Activated CD8-positive, alpha-beta T cell treated with anti-CD3 and anti-CD28 coated beads for 36 hours (primary cell): ENCODE results near the gene SLFN14. TPM values are rescaled to one million over a fixed set of nuclear protein-coding genes. Genes with fewer than 3 reads are reported as not detected.

ENCODE experiments used
- ATAC-seq: fragments of 200-7000 bp; cut with Tn5 transposase; one replicate; pipeline ENCODE4 v1.10.0; 2021; ENCODE audit warnings: mild to moderate bottlenecking, moderate library complexity
- CTCF ChIA-PET: fragments of 350-600 bp; sonication (Branson Sonifier 250); formaldehyde crosslinking; loops from one replicate; lab custom pipeline; 2021; ENCODE audit warnings: antibody characterized with exemption; lab: Charles Lee
- POLR2A ChIA-PET: fragments of 350-600 bp; sonication (Branson Sonifier 250); formaldehyde crosslinking; loops from one replicate; lab custom pipeline; 2021; ENCODE audit warnings: antibody characterized with exemption; lab: Charles Lee
- DNase-seq: peaks from one replicate; pipeline ENCODE4 v3.0.0-alpha.2; 2020
- H3K27ac Mint-ChIP-seq: one replicate; pipeline ENCODE4 v1.8.0; 2021; ENCODE audit warnings: mild to moderate bottlenecking, mixed read lengths
- H3K27me3 Mint-ChIP-seq: one replicate; pipeline ENCODE4 v1.8.0; 2021; ENCODE audit warnings: mixed read lengths
- H3K36me3 Mint-ChIP-seq: one replicate; pipeline ENCODE4 v1.8.0; 2021; ENCODE audit warnings: low read depth, mixed read lengths
- H3K4me1 Mint-ChIP-seq: one replicate; pipeline ENCODE4 v1.8.0; 2021; ENCODE audit warnings: low read depth, mixed read lengths
- H3K4me3 Mint-ChIP-seq: one replicate; pipeline ENCODE4 v1.8.0; 2021; ENCODE audit warnings: mild to moderate bottlenecking, moderate library complexity, mixed read lengths
- H3K9me3 Mint-ChIP-seq: one replicate; pipeline ENCODE4 v1.8.0; 2021; ENCODE audit warnings: mixed read lengths
- CTCF ChIP-seq: fragments of 200-600 bp; IDR thresholded peaks from one replicate; pipeline ENCODE4 v1.8.0; 2022; ENCODE audit warnings: antibody characterized with exemption, mild to moderate bottlenecking
- intact Hi-C: fragments of 100-400 bp; cut with micrococcal nuclease; formaldehyde crosslinking; loops from one replicate; pipeline ENCODE4 v1.10.0; 2022
- total RNA-seq, 2 experiments: library from RNA; stranded (reverse); gene quantifications; one replicate each; pipeline ENCODE4 v1.2.3, GENCODE V29; 2021

Gene SLFN14
- total RNA-seq = under 1 TPM in 1 of 2 experiments, not detected in 1; 0.11 TPM

GRCh38 chr17:35560703-35561102 lies at the start of gene SLFN14:
SLFN14 (minus strand) TSS chr17:35560819; CDS start chr17:35558062, 2,757 bp downstream.
- TF ChIP-seq CTCF = no peak
- Mint-ChIP-seq H3K4me3 (no peak within 1 kb of the TSS), H3K9me3 (no peaks in the 10 kb centered on the region), H3K36me3 (no peaks in the 10 kb centered on the region), H3K27me3 (no peaks in the 10 kb centered on the region), H3K4me1 (peaks cover 4% of the 10 kb centered on the region), H3K27ac (peak within 1 kb of the TSS; percentile 78)
- CTCF ChIA-PET = interaction anchor here (0.9 to 1.1 kb wide), 3 partner anchors 9 to 19 kb away, joined by 3 read pairs; no protein-coding TSS in a partner anchor
- POLR2A ChIA-PET = no interaction called here
- intact Hi-C loops = no loop called here
- DNase-seq (peak; percentile 37), ATAC-seq (peak; percentile 78)

GRCh38 chr17:35609831-35610230 lies 49.2 kb upstream of the SLFN14 start:
- Mint-ChIP-seq H3K27me3 (no peaks in the 10 kb centered on the region), H3K9me3 (no peaks in the 10 kb centered on the region)

GRCh38 chr17:35607239-35607847 lies 46.7 kb upstream of the SLFN14 start:
- ChIA-PET POLR2A (interaction anchor here (0.6 to 1.1 kb wide), 3 partner anchors 9 to 65 kb away, joined by 3 to 4 read pairs (median 3); no protein-coding TSS in a partner anchor), CTCF (interaction anchor here (0.6 to 1.5 kb wide), 4 partner anchors 16 to 140 kb away, joined by 3 to 7 read pairs (median 4); no protein-coding TSS in a partner anchor)
- ATAC-seq (no peak), DNase-seq (no peak)
- no peak overlapping the region for H3K27ac Mint-ChIP-seq
- TF ChIP-seq CTCF = no peak
- peaks cover 42% of the 10 kb centered on the region for H3K36me3 Mint-ChIP-seq
- H3K4me1 Mint-ChIP-seq = peaks cover 6% of the 10 kb centered on the region
- no peaks in the 10 kb centered on the region for H3K27me3 Mint-ChIP-seq
- intact Hi-C loops = no loop called here
- no peak overlapping the region for H3K4me3 Mint-ChIP-seq
- no peaks in the 10 kb centered on the region for H3K9me3 Mint-ChIP-seq

More at GRCh38 chr17:35609831-35610230, 49.2 kb upstream of the SLFN14 start:
- no peak for ATAC-seq
- ChIA-PET POLR2A (no interaction called here), CTCF (no interaction called here)
- H3K36me3 Mint-ChIP-seq = peaks cover 37% of the 10 kb centered on the region
- H3K27ac Mint-ChIP-seq = no peak overlapping the region
- intact Hi-C loops = loop anchor here (5.0 kb wide), 1 partner anchor 137 kb away; no protein-coding TSS in a partner anchor
- no peak for DNase-seq
- peaks cover 9% of the 10 kb centered on the region for H3K4me1 Mint-ChIP-seq
- H3K4me3 Mint-ChIP-seq = no peak overlapping the region
- TF ChIP-seq CTCF = no peak

DNA sequence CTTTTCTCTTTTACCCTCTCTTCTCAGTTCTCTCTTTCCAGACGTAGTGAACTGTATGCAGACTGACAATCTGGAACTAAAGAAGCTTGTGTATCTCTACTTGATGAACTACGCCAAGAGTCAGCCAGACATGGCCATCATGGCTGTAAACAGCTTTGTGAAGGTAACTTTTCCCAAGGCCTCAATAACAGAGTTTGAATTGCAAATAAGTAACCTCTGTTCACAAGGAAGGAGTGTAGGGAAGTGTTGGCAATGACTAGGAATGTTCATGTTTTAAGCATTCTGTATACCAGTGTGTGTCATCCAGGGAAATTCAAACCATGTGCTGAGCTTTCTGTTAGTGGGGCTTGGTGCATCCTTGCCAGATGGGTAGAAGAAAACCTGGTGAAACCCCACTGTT lies 45.1 kb upstream of the SLFN14 start:
- Mint-ChIP-seq H3K4me1 (peaks cover 6% of the 10 kb centered on the region), H3K27ac (no peak overlapping the region), H3K4me3 (no peak overlapping the region), H3K9me3 (no peaks in the 10 kb centered on the region), H3K36me3 (peaks cover 41% of the 10 kb centered on the region), H3K27me3 (no peaks in the 10 kb centered on the region)
- POLR2A ChIA-PET = interaction anchor here (1.7 kb wide), 1 partner anchor 17 kb away, joined by 5 read pairs; no protein-coding TSS in a partner anchor
- no peak for TF ChIP-seq CTCF
- no peak for DNase-seq
- intact Hi-C loops = no loop called here
- CTCF ChIA-PET = interaction anchor here (1.1 to 2.1 kb wide), 4 partner anchors 8 to 159 kb away, joined by 3 to 9 read pairs (median 6); no protein-coding TSS in a partner anchor
- no peak for ATAC-seq

GRCh38 chr17:35603674-35604073 lies 43.1 kb upstream of the SLFN14 start:
- Mint-ChIP-seq H3K27ac (no peak overlapping the region), H3K36me3 (peaks cover 40% of the 10 kb centered on the region), H3K4me1 (peaks cover 6% of the 10 kb centered on the region), H3K27me3 (no peaks in the 10 kb centered on the region), H3K4me3 (no peak overlapping the region), H3K9me3 (no peaks in the 10 kb centered on the region)
- ATAC-seq (no peak), DNase-seq (no peak)
- intact Hi-C loops = no loop called here
- ChIA-PET POLR2A (interaction anchor here (0.5 to 0.8 kb wide), 3 partner anchors 8 to 513 kb away, joined by 3 read pairs; no protein-coding TSS in a partner anchor), CTCF (interaction anchor here (1.1 to 1.9 kb wide), 4 partner anchors 8 to 291 kb away, joined by 4 to 7 read pairs (median 6); no protein-coding TSS in a partner anchor)
- TF ChIP-seq CTCF = no peak
